HG03095 (cell line): ENCODE results near the gene CREB3L4.
"Not testable (repeated sequence)": the region's sequence is repeated elsewhere in the genome, so short reads cannot be mapped to it uniquely, and the experiment has no call there.

Experiments
- ATAC-seq: cut with Tn5 transposase; IDR thresholded peaks from one replicate; pipeline ENCODE4 v1.9.1; 2021; ENCODE audit warnings: moderate library complexity; ENCODE audit not compliant: unreplicated experiment

CREB3L4 gene

DNA sequence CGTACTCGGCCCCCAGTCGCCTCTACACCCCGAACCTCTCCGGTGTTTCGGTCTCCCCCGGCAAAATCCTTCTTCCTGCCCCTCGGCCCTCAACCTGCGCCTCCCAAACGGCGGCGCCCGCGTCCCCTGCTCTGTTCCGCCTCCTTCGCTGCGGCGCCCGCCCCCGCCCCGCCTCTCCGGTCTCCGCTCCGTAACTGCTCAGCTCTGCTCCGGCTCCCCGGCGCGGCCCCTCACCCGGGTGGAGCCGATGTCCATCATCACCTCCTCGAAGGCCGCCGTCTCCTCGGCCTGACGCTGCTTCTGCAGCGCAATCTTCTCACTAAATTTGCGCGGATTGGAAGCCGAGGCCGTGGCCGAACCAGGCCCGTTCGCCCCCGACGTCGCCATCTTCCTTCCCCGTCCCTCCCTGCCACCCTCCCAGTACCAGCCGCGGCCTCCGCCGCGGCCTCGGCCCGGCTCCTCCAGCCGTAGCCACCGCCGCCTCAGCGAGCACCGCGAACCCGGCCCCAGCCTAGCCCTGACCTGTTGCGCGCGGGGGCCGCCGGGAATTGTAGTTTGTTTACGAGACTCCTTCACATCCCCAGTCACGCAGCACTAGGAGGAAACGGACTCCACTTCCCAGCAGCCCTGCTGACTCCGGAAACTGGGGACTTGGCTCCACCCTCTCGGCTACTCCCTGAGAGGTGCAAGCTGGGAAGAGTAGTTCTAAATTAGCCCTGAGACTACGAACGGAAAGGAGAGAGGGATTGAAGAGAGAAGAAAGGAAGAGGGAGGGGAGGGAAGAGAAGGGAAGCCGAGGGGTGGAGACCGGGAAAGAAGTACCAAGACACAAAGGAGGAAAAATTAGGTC lies 9.4 kb upstream of the CREB3L4 start, which contains the start of gene CRTC2:
Gene CRTC2, minus strand, starts transcription at position 502 of the 850 bp plus-strand sequence. Its CDS starts 115 bp downstream, at position 387.
- ATAC-seq: peak; percentile 68

DNA sequence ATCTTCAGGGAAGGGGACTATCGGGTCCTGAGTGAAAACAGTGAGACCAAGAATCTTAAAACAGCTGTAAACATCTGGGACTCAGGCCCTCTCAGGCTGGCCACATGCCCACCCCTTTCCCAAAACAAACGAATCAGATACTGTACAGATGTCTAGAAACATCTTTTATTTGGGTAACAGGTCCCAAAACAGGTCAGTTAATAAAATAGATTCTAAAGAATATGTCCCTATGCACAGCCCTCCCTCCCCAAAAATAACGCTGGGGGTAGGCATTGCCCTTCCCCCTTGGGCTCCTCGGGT lies 8.8 kb upstream of the CREB3L4 start:
- ATAC-seq: no peak

DNA sequence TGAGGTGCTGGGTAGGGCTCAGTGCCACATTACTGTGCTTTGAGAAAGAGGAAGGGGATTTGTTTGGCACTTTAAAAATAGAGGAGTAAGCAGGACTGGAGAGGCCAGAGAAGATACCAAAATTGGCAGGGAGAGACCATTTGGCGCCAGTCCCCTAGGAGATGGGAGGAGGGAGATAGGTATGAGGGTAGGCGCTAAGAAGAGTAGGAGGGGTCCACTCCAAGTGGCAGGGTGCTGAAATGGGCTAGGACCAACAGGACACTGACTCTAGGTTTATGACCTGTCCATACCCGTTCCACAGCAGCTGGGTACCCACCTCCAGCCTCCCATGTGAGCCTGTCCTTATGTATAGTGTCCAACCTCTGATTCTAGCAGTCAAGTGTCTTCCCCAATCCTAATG lies 8.2 kb upstream of the CREB3L4 start:
- no peak for ATAC-seq

GRCh38 chr1:153960206-153960605 lies 7.5 kb upstream of the CREB3L4 start:
- ATAC-seq: no peak

DNA sequence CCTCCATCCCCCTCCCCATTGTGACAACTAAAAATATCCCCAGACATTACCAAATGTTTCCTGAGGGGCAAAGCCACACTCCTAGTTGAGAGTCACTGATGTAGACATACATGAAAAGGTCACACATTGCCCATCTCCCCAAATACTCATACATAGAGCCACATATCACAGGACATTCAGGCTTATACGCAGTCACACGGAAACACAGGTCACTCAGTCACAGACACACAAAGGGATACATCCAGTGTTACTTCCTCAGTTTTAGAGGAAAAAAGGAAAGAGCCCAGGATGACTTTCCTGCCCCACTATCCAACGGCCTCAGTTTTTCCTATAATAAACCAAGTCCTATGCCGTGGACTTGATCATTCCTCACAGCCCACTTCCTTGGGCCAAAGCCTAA lies 6.3 kb upstream of the CREB3L4 start:
- no peak for ATAC-seq

DNA sequence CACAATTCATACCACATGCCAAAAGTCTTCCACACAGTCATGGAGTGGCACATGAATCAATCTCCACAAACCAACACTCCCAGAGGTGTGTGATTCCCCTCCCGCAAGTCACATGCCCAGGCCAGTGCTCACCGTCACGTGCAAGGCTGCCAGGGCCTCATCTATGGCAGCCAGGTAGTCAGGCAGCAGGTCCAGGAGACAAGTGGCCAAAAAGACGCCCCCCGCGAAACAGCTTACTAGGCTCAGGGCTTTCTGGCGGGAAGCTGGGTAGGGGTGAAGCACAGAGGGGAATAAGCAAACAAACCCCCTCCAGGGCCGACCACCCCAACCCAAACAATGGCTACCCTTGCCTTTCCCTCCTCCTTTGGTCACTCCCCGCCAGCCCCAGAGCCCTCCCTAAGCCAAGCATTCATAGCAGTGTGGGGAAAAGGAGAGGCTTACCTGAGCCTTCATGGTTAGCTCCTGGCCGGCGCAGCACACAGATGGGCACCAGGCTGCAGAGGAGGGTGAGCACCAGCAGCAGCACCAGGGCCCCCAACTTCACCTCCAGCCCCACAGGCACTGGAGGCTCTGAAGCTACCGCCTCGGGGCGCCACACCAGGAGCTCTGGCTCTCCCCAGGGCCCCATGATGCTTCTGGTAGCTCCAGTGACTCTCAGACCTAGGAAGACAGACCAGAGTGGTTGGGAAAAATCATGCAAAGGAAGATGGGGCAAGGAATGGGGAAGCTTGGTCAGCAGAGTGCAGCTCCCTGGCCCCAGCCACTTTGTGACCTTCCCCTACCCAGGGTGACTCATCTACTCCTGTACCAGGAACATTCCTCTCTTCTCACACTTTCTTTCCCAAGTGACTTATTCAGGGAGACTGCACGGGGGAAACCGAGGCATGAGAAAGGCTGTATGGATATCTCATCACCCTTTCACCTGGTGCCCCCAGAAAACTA lies 5.3 kb upstream of the CREB3L4 start:
- ATAC-seq: no peak

DNA sequence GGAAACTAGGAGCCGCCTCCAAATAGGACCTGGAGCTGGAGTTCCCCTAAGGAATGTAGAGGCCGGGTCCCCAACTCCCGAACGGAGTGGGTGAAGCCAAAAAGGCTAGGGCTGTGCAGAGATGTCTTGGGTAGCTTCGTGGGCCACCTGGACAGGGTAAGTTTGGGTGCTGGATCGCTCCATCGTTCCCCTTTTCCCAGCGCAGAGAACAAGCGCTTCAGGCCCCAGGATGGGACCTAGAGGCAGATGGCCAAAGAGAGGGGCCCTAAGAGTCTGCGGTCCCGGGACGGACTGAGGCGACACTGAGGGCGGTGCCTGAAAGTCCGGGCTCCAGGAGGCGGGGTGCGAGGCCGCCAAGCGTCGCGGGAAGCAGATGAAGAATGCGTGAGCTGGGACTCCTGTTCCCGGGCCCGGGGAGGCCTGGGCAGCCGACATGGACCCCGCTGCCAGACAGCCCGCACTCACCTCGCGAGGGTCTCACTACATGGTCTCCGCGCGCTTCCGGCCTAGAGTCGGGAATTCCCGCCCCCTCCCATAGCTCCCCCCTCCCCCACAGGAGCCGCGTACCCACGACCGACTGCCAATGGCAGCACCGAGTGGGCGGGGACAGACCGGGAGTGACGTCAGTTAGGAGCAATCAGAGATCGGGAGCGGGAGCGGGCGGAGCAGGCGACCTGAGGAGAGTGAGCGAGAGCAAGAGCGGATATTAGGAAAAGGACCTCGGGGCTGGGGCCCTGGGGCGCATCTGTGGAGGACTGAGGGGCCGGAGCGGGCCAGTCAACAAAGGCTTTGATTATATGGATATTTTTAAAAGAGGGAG lies 4.5 kb upstream of the CREB3L4 start, which contains the start of gene SLC39A1:
Gene SLC39A1, minus strand, starts transcription at position 508 of the 820 bp plus-strand sequence. CDS start 822 bp downstream, outside the sequence.
- peak; percentile 44 for ATAC-seq

DNA sequence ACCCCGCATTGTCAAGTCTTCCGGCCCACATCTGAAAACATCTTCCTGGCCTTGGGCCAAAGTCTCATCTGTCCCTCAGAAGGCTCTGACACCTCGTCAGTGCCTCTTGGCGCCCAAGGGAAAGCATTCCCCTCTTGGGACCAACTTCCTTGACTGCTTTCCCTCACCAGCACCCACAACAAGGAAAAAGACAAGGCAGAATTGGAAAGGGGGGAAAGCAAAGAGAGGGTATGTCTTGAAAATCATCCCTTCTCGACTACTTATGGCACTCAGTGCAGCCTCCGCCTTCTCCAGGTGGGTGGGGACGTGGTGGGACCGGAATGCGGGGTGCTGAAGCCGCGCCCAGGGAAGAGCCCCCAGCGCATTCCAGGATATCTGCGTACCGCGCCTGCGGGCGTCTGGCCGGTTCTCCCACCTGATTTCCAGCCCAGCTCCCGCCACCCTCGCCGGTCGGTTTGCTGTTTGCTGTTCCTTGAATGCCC lies 3.8 kb upstream of the CREB3L4 start:
- no peak for ATAC-seq

DNA sequence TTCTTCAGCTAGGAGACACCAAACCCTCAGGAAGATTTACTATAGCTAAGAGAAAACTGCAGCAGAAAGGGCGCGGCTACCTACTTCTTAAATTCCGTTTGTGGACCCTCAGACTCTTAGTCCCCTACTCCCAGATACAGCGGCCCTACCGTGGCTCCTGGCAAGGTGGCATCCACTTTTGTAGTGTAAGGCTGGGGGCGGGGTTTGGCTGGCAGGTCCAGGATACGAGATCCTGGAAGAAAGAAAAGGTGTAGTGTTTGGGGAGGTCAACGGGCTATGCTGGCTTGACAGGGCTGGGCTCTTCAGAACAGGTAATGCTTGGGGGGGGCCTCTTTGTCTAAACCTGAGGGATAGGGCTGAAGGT lies 280 bp downstream of the CREB3L4 start:
- no peak for ATAC-seq

- no peak for ATAC-seq
Measured at GRCh38 chr1:153968408-153968807, 706 bp downstream of the CREB3L4 start.

- ATAC-seq: no peak
Measured at GRCh38 chr1:153968972-153969371, 1.3 kb downstream of the CREB3L4 start.

- ATAC-seq: no peak
Measured at GRCh38 chr1:153970346-153970745, 2.6 kb downstream of the CREB3L4 start.

DNA sequence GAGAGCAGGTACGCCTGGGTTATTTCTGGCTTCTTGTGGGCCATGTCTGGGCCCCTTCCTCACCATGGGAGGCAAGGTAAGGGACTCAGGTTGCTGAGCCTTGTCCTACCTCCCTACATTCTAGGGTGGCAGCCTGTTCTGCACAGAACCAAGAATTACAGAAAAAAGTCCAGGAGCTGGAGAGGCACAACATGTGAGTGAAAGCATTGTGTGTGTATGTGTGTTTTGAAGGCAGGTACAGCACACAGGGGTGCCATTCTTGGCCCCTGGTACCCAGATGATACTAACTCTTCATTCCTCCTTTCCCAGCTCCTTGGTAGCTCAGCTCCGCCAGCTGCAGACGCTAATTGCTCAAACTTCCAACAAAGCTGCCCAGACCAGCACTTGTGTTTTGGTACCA lies 5.4 kb downstream of the CREB3L4 start:
- ATAC-seq: no peak

- no peak for ATAC-seq
Measured at GRCh38 chr1:153973525-153973924, 5.8 kb downstream of the CREB3L4 start.

GRCh38 chr1:153976819-153977249 lies 9.1 kb downstream of the CREB3L4 start:
- ATAC-seq: no peak

- ATAC-seq: peak; percentile 70
Measured at GRCh38 chr1:153977250-153978240, 9.8 kb downstream of the CREB3L4 start, which contains the start of gene JTB. JTB (minus strand) TSS chr1:153977674; CDS start chr1:153977252, 422 bp downstream.

- no peak for ATAC-seq
Measured at GRCh38 chr1:153978274-153978909, 10.7 kb downstream of the CREB3L4 start.

GRCh38 chr1:153979091-153979490 lies 11.4 kb downstream of the CREB3L4 start:
- not testable (repeated sequence) for ATAC-seq

DNA sequence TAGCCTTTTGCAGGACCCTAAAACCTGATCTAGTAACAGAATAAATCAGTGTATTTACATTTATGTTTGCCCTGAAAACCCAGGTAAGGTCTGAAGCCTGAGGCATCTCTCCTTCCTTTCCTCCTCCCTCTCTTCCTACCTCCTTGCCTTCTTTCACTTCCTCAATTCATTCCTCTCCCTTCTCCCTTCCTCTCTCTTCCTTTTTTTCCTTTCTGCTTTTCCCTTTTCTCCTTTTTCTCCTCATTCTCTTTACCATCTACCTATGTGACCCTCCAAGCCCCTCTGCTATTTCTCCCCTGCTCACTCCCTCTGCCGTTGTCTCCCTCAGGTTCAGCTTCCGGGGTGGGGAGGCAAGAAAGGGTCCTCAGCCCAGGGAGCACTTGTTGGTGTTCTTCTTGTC lies 14.0 kb downstream of the CREB3L4 start:
- not testable (repeated sequence) for ATAC-seq
